DND-41 (cell line): ENCODE results near the gene KCND1.

Experiments
- ATAC-seq: fragments of 200-7000 bp; cut with Tn5 transposase; 3 replicates; pipeline ENCODE4 v1.9.1; 2021; ENCODE audit warnings: low read depth; ENCODE audit not compliant: insufficient read depth
- DNase-seq: peaks from one replicate; pipeline ENCODE4 v3.0.0-alpha.2; 2020
- H2AFZ ChIP-seq: 2 replicates; pipeline ENCODE4 v1.6.0; 2012; ENCODE audit warnings: low read depth, low read length
- H3K27ac ChIP-seq: 2 replicates; pipeline ENCODE4 v1.5.1; 2012; ENCODE audit warnings: low read length, inconsistent platforms
- H3K27me3 ChIP-seq: fragments of 200-600 bp; sonication (generic); 2 replicates; pipeline ENCODE4 v1.6.0; 2012; ENCODE audit warnings: low read length, mild to moderate bottlenecking, inconsistent platforms; ENCODE audit not compliant: insufficient read depth, poor library complexity
- H3K36me3 ChIP-seq: 2 replicates; pipeline ENCODE4 v1.5.1; 2012; ENCODE audit warnings: low read length, inconsistent platforms; ENCODE audit not compliant: insufficient read depth
- H3K4me1 ChIP-seq: 2 replicates; pipeline ENCODE4 v1.5.1; 2012; ENCODE audit warnings: mild to moderate bottlenecking, low read length; ENCODE audit not compliant: insufficient read depth
- H3K4me2 ChIP-seq: 2 replicates; pipeline ENCODE4 v1.6.0; 2012; ENCODE audit warnings: mild to moderate bottlenecking, moderate library complexity, low read length, inconsistent platforms; ENCODE audit not compliant: insufficient read depth
- H3K4me3 ChIP-seq, 2 experiments: fragments of 200-600 bp in 1 of 2; shearing (Covaris generic) in 1 of 2; 2 replicates each; pipeline ENCODE4 v1.5.1; 2012 to 2016; ENCODE audit warnings: inconsistent platforms in 2 of 2, low read length in 2 of 2, mild to moderate bottlenecking in 2 of 2, low read depth in 1 of 2, moderate library complexity in 1 of 2
- H3K79me2 ChIP-seq: 2 replicates; pipeline ENCODE4 v1.6.0; 2012; ENCODE audit warnings: low read length, inconsistent platforms; ENCODE audit not compliant: insufficient read depth
- H3K9ac ChIP-seq: 2 replicates; pipeline ENCODE4 v1.6.0; 2012; ENCODE audit warnings: low read depth, mild to moderate bottlenecking, inconsistent platforms, low read length, moderate library complexity
- H3K9me3 ChIP-seq: 2 replicates; pipeline ENCODE4 v1.5.1; 2012; ENCODE audit warnings: low read length, moderate library complexity, mild to moderate bottlenecking, inconsistent platforms; ENCODE audit not compliant: insufficient read depth, severe bottlenecking
- H4K20me1 ChIP-seq: 2 replicates; pipeline ENCODE4 v1.6.0; 2012; ENCODE audit warnings: low read length; ENCODE audit not compliant: insufficient read depth
- CTCF ChIP-seq: IDR thresholded peaks from 2 replicates; pipeline ENCODE4 v1.5.1; 2012; ENCODE audit warnings: borderline replicate concordance, low read length, moderate library complexity, mild to moderate bottlenecking; ENCODE audit not compliant: poor library complexity, severe bottlenecking; ENCODE audit errors: extremely low read depth
- EZH2 ChIP-seq: IDR thresholded peaks from 3 replicates; pipeline ENCODE4 v1.6.1; 2012; ENCODE audit warnings: borderline replicate concordance, low read depth, mild to moderate bottlenecking, moderate library complexity, low read length, inconsistent platforms; ENCODE audit not compliant: severe bottlenecking

Gene KCND1

GRCh38 chrX:48918301-48918642, 53.4 kb downstream of the KCND1 start:
- H3K79me2 ChIP-seq = peaks cover 12% of the 10 kb centered on the region
- peaks cover 10% of the 10 kb centered on the region; the same call in 1 of the 2 replicates for H4K20me1 ChIP-seq
- ATAC-seq (no peak), DNase-seq (no peak)
- peak overlapping the region; percentile 62 to 79; a peak in 3 of 4 replicates for H3K4me3 ChIP-seq
- peak overlapping the region; percentile 97 for H3K4me2 ChIP-seq
- H3K9ac ChIP-seq = peak overlapping the region; percentile 77
- H3K27ac ChIP-seq = peak overlapping the region; percentile 81
- peaks cover 23% of the 10 kb centered on the region for H3K36me3 ChIP-seq
- no peaks in the 10 kb centered on the region for H3K9me3 ChIP-seq
- H2AFZ ChIP-seq = peak overlapping the region; percentile 55
- TF ChIP-seq CTCF = no peak
- no peak for TF ChIP-seq EZH2
- H3K27me3 ChIP-seq = no peaks in the 10 kb centered on the region
- H3K4me1 ChIP-seq = peaks cover 34% of the 10 kb centered on the region

GRCh38 chrX:48917139-48918001, 54.3 kb downstream of the KCND1 start:
- Histone ChIP-seq H3K79me2 (peaks cover 12% of the 10 kb centered on the region), H3K4me2 (peak overlapping the region; percentile 97), H3K27me3 (no peaks in the 10 kb centered on the region), H2AFZ (no peak overlapping the region), H3K4me1 (peaks cover 38% of the 10 kb centered on the region), H3K27ac (peak overlapping the region; percentile 81), H4K20me1 (peaks cover 10% of the 10 kb centered on the region; the same call in 1 of the 2 replicates), H3K4me3 (peak overlapping the region; percentile 62 to 79; a peak in 3 of 4 replicates), H3K9me3 (no peaks in the 10 kb centered on the region), H3K9ac (peak overlapping the region; percentile 77), H3K36me3 (peaks cover 17% of the 10 kb centered on the region)
- TF ChIP-seq CTCF = peak; percentile 93
- no peak for TF ChIP-seq EZH2
- DNase-seq (peak; percentile 89), ATAC-seq (peak; percentile 60)

GRCh38 chrX:48914593-48915493, 56.8 kb downstream of the KCND1 start:
- ATAC-seq (no peak), DNase-seq (no peak)
- H3K4me1 ChIP-seq = peaks cover 49% of the 10 kb centered on the region
- H3K79me2 ChIP-seq = peaks cover 29% of the 10 kb centered on the region
- no peak overlapping the region for H3K4me3 ChIP-seq
- H3K9me3 ChIP-seq = no peaks in the 10 kb centered on the region
- H3K9ac ChIP-seq = no peak overlapping the region
- H3K27ac ChIP-seq = no peak overlapping the region
- H3K27me3 ChIP-seq = no peaks in the 10 kb centered on the region
- H2AFZ ChIP-seq = no peak overlapping the region
- no peak for TF ChIP-seq CTCF
- no peak for TF ChIP-seq EZH2
- H4K20me1 ChIP-seq = peaks cover 4% of the 10 kb centered on the region; the same call in 1 of the 2 replicates
- H3K36me3 ChIP-seq = peaks cover 17% of the 10 kb centered on the region
- no peak overlapping the region for H3K4me2 ChIP-seq
